ENCODE data around the gene PSMC1. TPM values are rescaled to one million over a fixed set of nuclear protein-coding genes. Genes with fewer than 3 reads are reported as not detected.

PSMC1 gene
- total RNA-seq, 1 experiment from 2014 or later = 132 TPM

DNA sequence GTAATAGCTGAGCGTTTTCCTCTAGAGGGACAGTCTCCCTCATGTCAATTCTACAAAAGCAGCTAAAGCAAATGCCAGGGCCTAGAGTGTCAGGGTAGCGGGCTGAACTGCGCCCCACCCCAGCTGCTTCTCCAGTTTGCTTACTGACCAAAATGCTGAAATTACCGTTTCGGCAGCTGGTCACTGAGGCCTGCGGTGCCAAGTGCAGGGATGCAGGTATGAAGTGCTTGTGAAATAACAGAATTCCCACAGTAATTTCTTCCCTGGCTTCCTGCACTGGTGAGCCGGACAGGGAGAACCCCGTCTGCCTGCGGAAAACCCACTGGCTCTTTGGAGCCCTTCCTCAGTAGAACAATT, 19.1 kb downstream of the PSMC1 start:
- Histone ChIP-seq H3K9ac (ENCODE audit: low read length) (no peak overlapping the region), H3K9me3 (ENCODE audit: control insufficient read depth in 1 of 2, insufficient read depth in 1 of 2, low read depth in 1 of 2, low read length in 2 of 2) (no peaks in the 10 kb centered on the region), H3K27ac (ENCODE audit: low read depth, low read length) (no peak overlapping the region), H3K27me3 (ENCODE audit: insufficient read depth, low read length) (no peaks in the 10 kb centered on the region), H3K79me2 (ENCODE audit: insufficient read depth, low read length) (no peaks in the 10 kb centered on the region), H3K36me3 (ENCODE audit: control insufficient read depth in 1 of 2, insufficient read depth in 2 of 2, low read length in 2 of 2) (peaks cover 19 to 21% of the 10 kb centered on the region in 2 experiments), H3K9me2 (ENCODE audit: insufficient read depth) (no peaks in the 10 kb centered on the region), H3K4me3 (replicated peaks in 1 of 2; ENCODE audit: low read depth in 1 of 2, low read length in 2 of 2) (no peak overlapping the region), H4K20me1 (ENCODE audit: insufficient read depth) (no peaks in the 10 kb centered on the region), H2AFZ (ENCODE audit: low read depth, low read length, poor library complexity, severe bottlenecking) (no peak overlapping the region), H3K4me1 (ENCODE audit: control insufficient read depth in 1 of 2, insufficient read depth in 2 of 2, low read length in 2 of 2) (no peaks in the 10 kb centered on the region), H3K4me2 (ENCODE audit: low read length) (no peak overlapping the region)
- DNase-seq (ENCODE audit: low read depth, low spot score) = no peak
- ChIA-PET POLR2A (no interaction called here), CTCF (no interaction called here), RAD21 (ENCODE audit: low non-redundant PET in 1 of 2, low total read pairs in 2 of 2, uncharacterized antibody in 2 of 2, unreplicated experiment in 2 of 2) (no interaction called here)
- TF ChIP-seq ELF1 (IDR thresholded peaks at IDR 0.05; ENCODE audit: borderline replicate concordance, low read depth) = no peak
- TF ChIP-seq ATF3 (IDR thresholded peaks at IDR 0.05) = no peak
- TF ChIP-seq, protein P1, sequence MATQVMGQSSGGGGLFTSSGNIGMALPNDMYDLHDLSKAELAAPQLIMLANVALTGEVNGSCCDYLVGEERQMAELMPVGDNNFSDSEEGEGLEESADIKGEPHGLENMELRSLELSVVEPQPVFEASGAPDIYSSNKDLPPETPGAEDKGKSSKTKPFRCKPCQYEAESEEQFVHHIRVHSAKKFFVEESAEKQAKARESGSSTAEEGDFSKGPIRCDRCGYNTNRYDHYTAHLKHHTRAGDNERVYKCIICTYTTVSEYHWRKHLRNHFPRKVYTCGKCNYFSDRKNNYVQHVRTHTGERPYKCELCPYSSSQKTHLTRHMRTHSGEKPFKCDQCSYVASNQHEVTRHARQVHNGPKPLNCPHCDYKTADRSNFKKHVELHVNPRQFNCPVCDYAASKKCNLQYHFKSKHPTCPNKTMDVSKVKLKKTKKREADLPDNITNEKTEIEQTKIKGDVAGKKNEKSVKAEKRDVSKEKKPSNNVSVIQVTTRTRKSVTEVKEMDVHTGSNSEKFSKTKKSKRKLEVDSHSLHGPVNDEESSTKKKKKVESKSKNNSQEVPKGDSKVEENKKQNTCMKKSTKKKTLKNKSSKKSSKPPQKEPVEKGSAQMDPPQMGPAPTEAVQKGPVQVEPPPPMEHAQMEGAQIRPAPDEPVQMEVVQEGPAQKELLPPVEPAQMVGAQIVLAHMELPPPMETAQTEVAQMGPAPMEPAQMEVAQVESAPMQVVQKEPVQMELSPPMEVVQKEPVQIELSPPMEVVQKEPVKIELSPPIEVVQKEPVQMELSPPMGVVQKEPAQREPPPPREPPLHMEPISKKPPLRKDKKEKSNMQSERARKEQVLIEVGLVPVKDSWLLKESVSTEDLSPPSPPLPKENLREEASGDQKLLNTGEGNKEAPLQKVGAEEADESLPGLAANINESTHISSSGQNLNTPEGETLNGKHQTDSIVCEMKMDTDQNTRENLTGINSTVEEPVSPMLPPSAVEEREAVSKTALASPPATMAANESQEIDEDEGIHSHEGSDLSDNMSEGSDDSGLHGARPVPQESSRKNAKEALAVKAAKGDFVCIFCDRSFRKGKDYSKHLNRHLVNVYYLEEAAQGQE (IDR thresholded peaks at IDR 0.05; ENCODE audit: low read depth) = no peak
- TF ChIP-seq TCF7L2 (IDR thresholded peaks at IDR 0.05; ENCODE audit: borderline replicate concordance, extremely low read depth, insufficient read depth, insufficient read length) = no peak
- no peak for TF ChIP-seq YY1 (IDR thresholded peaks at IDR 0.05; ENCODE audit: extremely low read depth, insufficient replicate concordance, low read depth, low read length)
- TF ChIP-seq CEBPB (IDR thresholded peaks at IDR 0.05; ENCODE audit: low read depth) = no peak
- TF ChIP-seq POLR2AphosphoS5 (IDR thresholded peaks at IDR 0.05; ENCODE audit: low read depth, low read length) = no peak
- TF ChIP-seq ZBTB33 (IDR thresholded peaks at IDR 0.05; ENCODE audit: extremely low read depth, insufficient replicate concordance, low read length) = no peak
- TF ChIP-seq EZH2 (IDR thresholded peaks at IDR 0.05) = no peak
- no peak for TF ChIP-seq SRF (IDR thresholded peaks at IDR 0.05; ENCODE audit: low read depth)
- TF ChIP-seq MAX (IDR thresholded peaks at IDR 0.05) = no peak
- no TSS peak for BruUV-seq (replicated peaks)
- intact Hi-C loops (cut with micrococcal nuclease) = no loop called here
- ATAC-seq = no peak
